OCI-LY3 (cell line): ENCODE results near the gene DUSP7.

Experiments used
- CTCF ChIP-seq: fragments of 200-600, 300-600 bp; sonication (generic); IDR thresholded peaks from 2 replicates; pipeline ENCODE4 v1.5.1; 2014; ENCODE audit warnings: antibody characterized with exemption, low read length, low read depth
- EZH2phosphoT487 ChIP-seq: fragments of 200-600 bp; shearing (Covaris generic); IDR thresholded peaks from 2 replicates; pipeline ENCODE4 v1.6.1; 2018; ENCODE audit warnings: antibody characterized with exemption, mixed run types, low read depth

- no peak for TF ChIP-seq EZH2phosphoT487
- no peak for TF ChIP-seq CTCF
These were observed 16.5 kb downstream of the DUSP7 start for GRCh38 chr3:52039846-52040245.
